NT2/D1 (cell line): ENCODE results near the gene AGFG2.

ENCODE experiments used
- SUZ12 ChIP-seq: IDR thresholded peaks from 2 replicates; pipeline ENCODE4 v1.6.1; 2011; ENCODE audit not compliant: insufficient read length, insufficient read depth; ENCODE audit errors: extremely low read depth
- YY1 ChIP-seq: IDR thresholded peaks from 2 replicates; pipeline ENCODE4 v1.6.1; 2011; ENCODE audit not compliant: insufficient read length, insufficient read depth
- ZNF274 ChIP-seq: IDR thresholded peaks from 2 replicates; pipeline ENCODE4 v1.6.1; 2011; ENCODE audit warnings: mild to moderate bottlenecking, low read depth, low read length

GRCh38 chr7:100604976-100605911 is 66.2 kb downstream of the AGFG2 start:
- TF ChIP-seq YY1 (no peak), ZNF274 (no peak), SUZ12 (no peak)
